Loucy (cell line): ENCODE measurements around the gene ZFP36L2.

Experiments
- H2AFZ ChIP-seq: fragments of 200-600 bp; sonication (generic); 2 replicates; pipeline ENCODE4 v1.6.0; 2016; ENCODE audit warnings: antibody characterized with exemption, mild to moderate bottlenecking, low read length, moderate library complexity
- H3F3A ChIP-seq: fragments of 200-600 bp; 2 replicates; pipeline ENCODE4 v1.6.0; 2016; ENCODE audit warnings: antibody characterized with exemption, low read depth, mild to moderate bottlenecking
- H3K27me3 ChIP-seq: fragments of 200-600 bp; sonication (generic); 2 replicates; pipeline ENCODE4 v1.6.1; 2014; ENCODE audit warnings: low read length, mild to moderate bottlenecking; ENCODE audit not compliant: insufficient read depth, poor library complexity, severe bottlenecking
- H3K36me3 ChIP-seq: fragments of 200-600 bp; sonication (generic); 2 replicates; pipeline ENCODE4 v1.6.1; 2016; ENCODE audit warnings: low read length; ENCODE audit not compliant: insufficient read depth
- H3K4me1 ChIP-seq: fragments of 200-600 bp; sonication (generic); 2 replicates; pipeline ENCODE4 v1.5.1; 2014; ENCODE audit warnings: low read length, mild to moderate bottlenecking; ENCODE audit not compliant: insufficient read depth, poor library complexity, severe bottlenecking
- H3K4me2 ChIP-seq: fragments of 200-600 bp; sonication (generic); 2 replicates; pipeline ENCODE4 v1.6.0; 2014; ENCODE audit warnings: antibody characterized with exemption, low read length, low read depth, mild to moderate bottlenecking; ENCODE audit not compliant: poor library complexity, severe bottlenecking
- H3K4me3 ChIP-seq: fragments of 200-600 bp; sonication (generic); 2 replicates; pipeline ENCODE4 v1.5.1; 2014; ENCODE audit warnings: low read length, mild to moderate bottlenecking, mixed read lengths; ENCODE audit not compliant: poor library complexity, severe bottlenecking
- H3K79me2 ChIP-seq: fragments of 200-600 bp; sonication (generic); 2 replicates; pipeline ENCODE4 v1.6.1; 2014; ENCODE audit warnings: low read length; ENCODE audit not compliant: insufficient read depth
- H3K9ac ChIP-seq: fragments of 200-600 bp; sonication (generic); 2 replicates; pipeline ENCODE4 v1.6.0; 2014; ENCODE audit warnings: mild to moderate bottlenecking, low read depth, low read length, moderate library complexity; ENCODE audit not compliant: poor library complexity, severe bottlenecking
- H3K9me2 ChIP-seq: fragments of 200-600 bp; sonication (generic); replicated peaks from 2 replicates; pipeline ENCODE4 v1.6.1; 2016; ENCODE audit warnings: low read depth, low read length, mixed read lengths
- H3K9me3 ChIP-seq: fragments of 200-600 bp; sonication (generic); 2 replicates; pipeline ENCODE4 v1.6.1; 2014; ENCODE audit warnings: mild to moderate bottlenecking, antibody characterized with exemption, low read length, low read depth; ENCODE audit not compliant: insufficient read depth
- H4K20me1 ChIP-seq: fragments of 200-600 bp; sonication (generic); 2 replicates; pipeline ENCODE4 v1.6.0; 2014; ENCODE audit warnings: antibody characterized with exemption, low read length, mild to moderate bottlenecking; ENCODE audit not compliant: insufficient read depth, poor library complexity, severe bottlenecking
- CTCF ChIP-seq: fragments of 200-600 bp; sonication (generic); conservative IDR thresholded peaks from 2 replicates; pipeline ENCODE4 v1.5.1; 2014; ENCODE audit warnings: mild to moderate bottlenecking, antibody characterized with exemption, low read length
- EZH2phosphoT487 ChIP-seq: fragments of 200-600 bp; IDR thresholded peaks from 2 replicates; pipeline ENCODE4 v1.6.1; 2018; ENCODE audit warnings: antibody characterized with exemption, mild to moderate bottlenecking, moderate library complexity, borderline replicate concordance

The ZFP36L2 gene, protein sequence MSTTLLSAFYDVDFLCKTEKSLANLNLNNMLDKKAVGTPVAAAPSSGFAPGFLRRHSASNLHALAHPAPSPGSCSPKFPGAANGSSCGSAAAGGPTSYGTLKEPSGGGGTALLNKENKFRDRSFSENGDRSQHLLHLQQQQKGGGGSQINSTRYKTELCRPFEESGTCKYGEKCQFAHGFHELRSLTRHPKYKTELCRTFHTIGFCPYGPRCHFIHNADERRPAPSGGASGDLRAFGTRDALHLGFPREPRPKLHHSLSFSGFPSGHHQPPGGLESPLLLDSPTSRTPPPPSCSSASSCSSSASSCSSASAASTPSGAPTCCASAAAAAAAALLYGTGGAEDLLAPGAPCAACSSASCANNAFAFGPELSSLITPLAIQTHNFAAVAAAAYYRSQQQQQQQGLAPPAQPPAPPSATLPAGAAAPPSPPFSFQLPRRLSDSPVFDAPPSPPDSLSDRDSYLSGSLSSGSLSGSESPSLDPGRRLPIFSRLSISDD

DNA sequence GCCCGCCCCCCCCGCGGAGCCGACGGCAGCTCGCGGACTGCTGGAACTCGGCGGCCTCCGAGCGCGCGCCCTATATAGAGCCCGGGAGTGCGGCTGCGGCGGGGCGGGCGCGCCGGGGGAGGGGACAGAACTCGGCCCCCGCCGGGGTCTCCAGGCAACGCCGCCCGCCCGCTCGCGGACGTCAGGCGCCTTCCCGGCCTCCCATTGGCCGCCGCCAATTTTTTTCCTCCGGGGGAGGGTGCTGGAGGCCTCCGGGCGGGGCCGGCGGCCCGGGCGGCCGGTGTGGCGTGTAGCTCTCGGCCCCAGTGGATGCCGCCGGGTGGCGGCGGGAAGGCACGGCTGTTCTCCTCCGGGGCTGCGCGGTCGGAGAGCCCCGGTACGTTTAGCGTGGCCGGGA lies at the start of gene ZFP36L2:
Gene ZFP36L2, minus strand, starts transcription at position 49 of the 397 bp plus-strand sequence. CDS start 291 bp downstream, outside the sequence.
- H3F3A ChIP-seq: peaks cover 10% of the 10 kb centered on the region
- TF ChIP-seq EZH2phosphoT487: no peak
- TF ChIP-seq CTCF: no peak
- H3K4me2 ChIP-seq: peak within 1 kb of the TSS; percentile 97
- peaks cover 35% of the 10 kb centered on the region for H4K20me1 ChIP-seq
- H3K9me2 ChIP-seq: no peaks in the 10 kb centered on the region
- peaks cover 41% of the 10 kb centered on the region for H3K4me1 ChIP-seq
- H3K9ac ChIP-seq: peak within 1 kb of the TSS; percentile 100
- H3K9me3 ChIP-seq: no peaks in the 10 kb centered on the region
- H3K27me3 ChIP-seq: no peaks in the 10 kb centered on the region
- peaks cover 67% of the 10 kb centered on the region for H3K79me2 ChIP-seq
- peak within 1 kb of the TSS; percentile 97 for H3K4me3 ChIP-seq
- H3K36me3 ChIP-seq: peaks cover 35% of the 10 kb centered on the region
- peak within 1 kb of the TSS; percentile 34; the same call in 1 of the 2 replicates for H2AFZ ChIP-seq

- no peak overlapping the region for H3K4me3 ChIP-seq
- H3K4me1 ChIP-seq: peaks cover 5% of the 10 kb centered on the region
- no peaks in the 10 kb centered on the region for H4K20me1 ChIP-seq
- H3K9me3 ChIP-seq: no peaks in the 10 kb centered on the region
- no peak for TF ChIP-seq EZH2phosphoT487
- H3K27me3 ChIP-seq: no peaks in the 10 kb centered on the region
- no peak overlapping the region for H3K9ac ChIP-seq
- H3F3A ChIP-seq: no peaks in the 10 kb centered on the region
- no peak overlapping the region for H3K4me2 ChIP-seq
- H3K9me2 ChIP-seq: no peaks in the 10 kb centered on the region
- no peak overlapping the region for H2AFZ ChIP-seq
- H3K36me3 ChIP-seq: no peaks in the 10 kb centered on the region
- H3K79me2 ChIP-seq: no peaks in the 10 kb centered on the region
Observed at GRCh38 chr2:43274721-43275120, 48.3 kb upstream of the ZFP36L2 start.

- Histone ChIP-seq H3K27me3 (no peaks in the 10 kb centered on the region), H3F3A (no peaks in the 10 kb centered on the region), H3K36me3 (no peaks in the 10 kb centered on the region), H3K79me2 (no peaks in the 10 kb centered on the region), H3K4me2 (no peak overlapping the region), H3K4me3 (no peak overlapping the region), H3K4me1 (peaks cover 5% of the 10 kb centered on the region), H3K9me2 (no peaks in the 10 kb centered on the region), H3K9ac (no peak overlapping the region), H2AFZ (no peak overlapping the region), H4K20me1 (no peaks in the 10 kb centered on the region), H3K9me3 (no peaks in the 10 kb centered on the region)
- TF ChIP-seq EZH2phosphoT487: no peak
- TF ChIP-seq CTCF: no peak
Observed at GRCh38 chr2:43274055-43274454, 47.6 kb upstream of the ZFP36L2 start.

GRCh38 chr2:43273529-43273928 lies 47.1 kb upstream of the ZFP36L2 start:
- H3K9me3 ChIP-seq: no peaks in the 10 kb centered on the region
- no peaks in the 10 kb centered on the region for H3K79me2 ChIP-seq
- peaks cover 5% of the 10 kb centered on the region for H3K4me1 ChIP-seq
- H3K27me3 ChIP-seq: no peaks in the 10 kb centered on the region
- H3K4me2 ChIP-seq: no peak overlapping the region
- TF ChIP-seq EZH2phosphoT487 (no peak), CTCF (no peak)
- H4K20me1 ChIP-seq: no peaks in the 10 kb centered on the region
- no peak overlapping the region for H3K9ac ChIP-seq
- H2AFZ ChIP-seq: no peak overlapping the region
- no peak overlapping the region for H3K4me3 ChIP-seq
- H3K36me3 ChIP-seq: no peaks in the 10 kb centered on the region
- no peaks in the 10 kb centered on the region for H3F3A ChIP-seq
- no peaks in the 10 kb centered on the region for H3K9me2 ChIP-seq
